NCI-H345 treated with DMSO at 0.1 percent for 48 hours (cell line): ENCODE measurements around the gene ING5.

Experiments
- DNase-seq: peaks from one replicate; lab custom pipeline; 2025; ENCODE audit not compliant: unreplicated experiment; lab: John Stamatoyannopoulos, UW

Gene ING5

GRCh38 chr2:241774419-241775222, 72.8 kb downstream of the ING5 start:
- DNase-seq, result peak; percentile 58

- no peak for DNase-seq
These were observed 73.7 kb downstream of the ING5 start for GRCh38 chr2:241775223-241776177.

GRCh38 chr2:241776336-241777169, 74.7 kb downstream of the ING5 start, which contains the start of gene GAL3ST2:
Gene GAL3ST2, plus strand, starts transcription at chr2:241776822. Its CDS starts 134 bp downstream, at chr2:241776956.
- DNase-seq, result no peak

- DNase-seq, result no peak
These were observed 75.4 kb downstream of the ING5 start for GRCh38 chr2:241777170-241777685.

- no peak for DNase-seq
These were observed 76.1 kb downstream of the ING5 start for GRCh38 chr2:241777686-241778627.
